ENCODE data around the gene ACER2. TPM values are rescaled to one million over a fixed set of nuclear protein-coding genes. Genes with fewer than 3 reads are reported as not detected.
"Not testable (repeated sequence)": the region's sequence is repeated elsewhere in the genome, so short reads cannot be mapped to it uniquely, and the experiment has no call there.

ACER2 gene
- total and polyA plus RNA-seq, 11 donors, result 0.95 to 4.5 (median 3.7) TPM

GRCh38 chr9:19381656-19382055 lies 27.2 kb upstream of the ACER2 start:
- 97 to 100% (median 99%) methylated on average over 2 of the region's 2 CpGs for WGBS, 4 donors
- peaks cover 0 to 28% (median 22%) of the 10 kb centered on the region in 9 donors for H3K36me3 ChIP-seq
- no peak for DNase-seq
- no peak for ATAC-seq
- H3K9me3 ChIP-seq, result no peaks in the 10 kb centered on the region
- no peak overlapping the region for H3K4me3 ChIP-seq
- H3K27me3 ChIP-seq, result no peaks in the 10 kb centered on the region
- intact Hi-C loops (cut with DNase I), result loop anchor here in 5 of 10 donors (2.0 to 10.0 kb wide), 3 partner anchors 27 to 277 kb away; partner anchors contain the start of genes ACER2 (in 4 of the 5) and HAUS6 (in 1 of the 5)
- peaks cover 0 to 38% (median 18%) of the 10 kb centered on the region in 12 donors for H3K4me1 ChIP-seq
- H3K27ac ChIP-seq, result no peak overlapping the region
- no peak for TF ChIP-seq CTCF (IDR thresholded peaks at IDR 0.05)
- TF ChIP-seq POLR2A (IDR thresholded peaks at IDR 0.05), result no peak

GRCh38 chr9:19385212-19385611 lies 23.6 kb upstream of the ACER2 start:
- not testable (repeated sequence) for ATAC-seq
- WGBS, 4 donors, result 96 to 98% (median 98%) methylated on average over 14 of the region's 14 CpGs

GRCh38 chr9:19385786-19386501 lies 22.9 kb upstream of the ACER2 start:
- Histone ChIP-seq H3K4me3 (no peak overlapping the region), H3K9me3 (no peaks in the 10 kb centered on the region), H3K27ac (peak overlapping the region in 1 of 12 donors; percentile 22), H3K36me3 (no peaks in the 10 kb centered on the region), H3K4me1 (peaks cover 0 to 3% (median 0%) of the 10 kb centered on the region in 12 donors), H3K27me3 (no peaks in the 10 kb centered on the region)
- ATAC-seq (no peak), DNase-seq (no peak)
- intact Hi-C loops (cut with DNase I), result loop anchor here in 1 of 10 donors (10.0 kb wide), 1 partner anchor 281 kb away; the partner anchor contains the start of gene HAUS6
- WGBS, 4 donors, result 88 to 93% (median 91%) methylated on average over 6 of the region's 6 CpGs
- TF ChIP-seq POLR2A (IDR thresholded peaks at IDR 0.05), result no peak
- TF ChIP-seq CTCF (IDR thresholded peaks at IDR 0.05), result no peak

More at GRCh38 chr9:19385212-19385611, 23.6 kb upstream of the ACER2 start:
- not testable (repeated sequence) for H3K27ac ChIP-seq, H3K4me3 ChIP-seq, H3K4me1 ChIP-seq, DNase-seq, H3K9me3 ChIP-seq, H3K36me3 ChIP-seq, H3K27me3 ChIP-seq
- intact Hi-C loops (cut with DNase I), result loop anchor here in 1 of 10 donors (10.0 kb wide), 1 partner anchor 280 kb away; the partner anchor contains the start of gene HAUS6

GRCh38 chr9:19386502-19387044 lies 22.2 kb upstream of the ACER2 start:
- Histone ChIP-seq H3K9me3 (no peaks in the 10 kb centered on the region), H3K4me3 (no peak overlapping the region), H3K27me3 (no peaks in the 10 kb centered on the region), H3K4me1 (no peaks in the 10 kb centered on the region), H3K27ac (peak overlapping the region in 1 of 12 donors; percentile 22), H3K36me3 (no peaks in the 10 kb centered on the region)
- ATAC-seq (no peak), DNase-seq (no peak)
- intact Hi-C loops (cut with DNase I), result loop anchor here in 1 of 10 donors (10.0 kb wide), 1 partner anchor 282 kb away; the partner anchor contains the start of gene HAUS6
- TF ChIP-seq POLR2A (IDR thresholded peaks at IDR 0.05), result no peak
- TF ChIP-seq CTCF (IDR thresholded peaks at IDR 0.05), result no peak
- WGBS, 4 donors, result 42 to 71% (median 60%) methylated on average over 2 of the region's 2 CpGs
